ENCODE data around the gene MYO9B. TPM values are rescaled to one million over a fixed set of nuclear protein-coding genes. Genes with fewer than 3 reads are reported as not detected.

The MYO9B gene
- total RNA-seq, 1 experiment from 2014 or later = 74.6 TPM

DNA sequence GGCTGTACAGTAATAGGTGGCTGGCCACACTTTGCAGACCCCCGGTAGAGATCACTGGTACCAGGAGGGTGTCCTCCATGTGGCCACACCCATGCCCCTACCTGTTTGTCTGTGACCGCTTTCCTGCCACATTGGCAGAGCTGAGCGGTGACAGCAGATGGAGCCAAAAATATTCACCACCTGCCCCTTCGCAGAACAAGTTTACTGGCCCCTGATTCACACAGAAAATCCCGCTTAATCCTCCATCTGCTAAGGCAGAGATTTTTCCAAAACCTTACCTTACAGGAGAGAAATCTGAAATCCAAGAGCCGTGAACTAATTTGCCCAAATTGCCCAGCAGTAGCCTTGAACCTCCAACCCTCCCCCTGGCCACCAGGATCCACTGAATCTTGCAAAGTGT lies 52.1 kb downstream of the MYO9B start:
- BruUV-seq (replicated peaks) = no TSS peak
- Histone ChIP-seq H3K79me2 (ENCODE audit: insufficient read depth, low read length) (peaks cover 16% of the 10 kb centered on the region; the same call in 1 of the 2 replicates), H3K4me1 (ENCODE audit: control insufficient read depth in 1 of 2, insufficient read depth in 2 of 2, low read length in 2 of 2) (peaks cover 18 to 27% of the 10 kb centered on the region in 2 experiments), H2AFZ (ENCODE audit: low read depth, low read length, poor library complexity, severe bottlenecking) (no peak overlapping the region), H4K20me1 (ENCODE audit: insufficient read depth) (no peaks in the 10 kb centered on the region), H3K9me3 (ENCODE audit: control insufficient read depth in 1 of 2, insufficient read depth in 1 of 2, low read depth in 1 of 2, low read length in 2 of 2) (no peaks in the 10 kb centered on the region), H3K9me2 (ENCODE audit: insufficient read depth) (no peaks in the 10 kb centered on the region), H3K27ac (ENCODE audit: low read depth, low read length) (no peak overlapping the region), H3K36me3 (ENCODE audit: control insufficient read depth in 1 of 2, insufficient read depth in 2 of 2, low read length in 2 of 2) (peaks cover 0 to 3% of the 10 kb centered on the region in 2 experiments; a peak in 1 of 4 replicates), H3K27me3 (ENCODE audit: insufficient read depth, low read length) (no peaks in the 10 kb centered on the region), H3K4me2 (ENCODE audit: low read length) (no peak overlapping the region), H3K9ac (ENCODE audit: low read length) (no peak overlapping the region), H3K4me3 (replicated peaks in 1 of 2; ENCODE audit: low read depth in 1 of 2, low read length in 2 of 2) (no peak overlapping the region)
- CTCF ChIA-PET = no interaction called here
- DNase-seq (ENCODE audit: low read depth, low spot score) (no peak), ATAC-seq (no peak)
- RAD21 ChIA-PET (ENCODE audit: low non-redundant PET in 1 of 2, low total read pairs in 2 of 2, uncharacterized antibody in 2 of 2, unreplicated experiment in 2 of 2) = no interaction called here
- intact Hi-C loops (cut with micrococcal nuclease) = no loop called here
- no peak for TF ChIP-seq ZFX (IDR thresholded peaks at IDR 0.05)
- POLR2A ChIA-PET = no interaction called here

DNA sequence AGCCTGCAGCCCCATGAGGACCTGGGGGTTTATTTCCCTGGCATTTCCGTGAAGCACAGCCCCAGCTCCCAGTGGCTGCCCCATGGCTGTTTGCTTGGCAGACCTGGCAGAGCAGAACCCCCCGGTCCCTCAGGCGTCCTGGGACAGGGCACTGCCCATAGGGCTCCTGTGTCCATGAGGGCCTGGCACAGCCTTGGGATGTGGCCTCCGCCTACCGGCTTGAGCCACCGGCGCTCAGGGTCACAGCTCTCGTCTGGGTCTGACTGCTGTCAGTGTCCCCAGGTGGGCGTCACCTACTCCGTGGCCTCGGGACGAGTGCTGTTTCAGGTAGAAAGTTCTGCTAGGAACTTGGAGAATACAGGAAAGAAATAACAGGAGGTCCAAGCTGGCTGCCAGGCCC lies 52.8 kb downstream of the MYO9B start:
- DNase-seq (ENCODE audit: low read depth, low spot score) = no peak
- intact Hi-C loops (cut with micrococcal nuclease) = no loop called here
- POLR2A ChIA-PET = no interaction called here
- Histone ChIP-seq H3K9me2 (ENCODE audit: insufficient read depth) (no peaks in the 10 kb centered on the region), H3K9me3 (ENCODE audit: control insufficient read depth in 1 of 2, insufficient read depth in 1 of 2, low read depth in 1 of 2, low read length in 2 of 2) (no peaks in the 10 kb centered on the region), H3K4me1 (ENCODE audit: control insufficient read depth in 1 of 2, insufficient read depth in 2 of 2, low read length in 2 of 2) (peaks cover 18 to 27% of the 10 kb centered on the region in 2 experiments), H4K20me1 (ENCODE audit: insufficient read depth) (no peaks in the 10 kb centered on the region), H3K36me3 (ENCODE audit: control insufficient read depth in 1 of 2, insufficient read depth in 2 of 2, low read length in 2 of 2) (peaks cover 0 to 3% of the 10 kb centered on the region in 2 experiments; a peak in 1 of 4 replicates), H3K79me2 (ENCODE audit: insufficient read depth, low read length) (peaks cover 16% of the 10 kb centered on the region; the same call in 1 of the 2 replicates), H2AFZ (ENCODE audit: low read depth, low read length, poor library complexity, severe bottlenecking) (no peak overlapping the region), H3K4me2 (ENCODE audit: low read length) (no peak overlapping the region), H3K4me3 (replicated peaks in 1 of 2; ENCODE audit: low read depth in 1 of 2, low read length in 2 of 2) (no peak overlapping the region), H3K9ac (ENCODE audit: low read length) (no peak overlapping the region), H3K27me3 (ENCODE audit: insufficient read depth, low read length) (no peaks in the 10 kb centered on the region), H3K27ac (ENCODE audit: low read depth, low read length) (no peak overlapping the region)
- BruUV-seq (replicated peaks) = no TSS peak
- no peak for ATAC-seq
- TF ChIP-seq EZH2phosphoT487 (IDR thresholded peaks at IDR 0.05; ENCODE audit: borderline replicate concordance) (no peak), ZBTB33 (IDR thresholded peaks at IDR 0.05; ENCODE audit: extremely low read depth, insufficient replicate concordance, low read length) (no peak), RAD21 (IDR thresholded peaks at IDR 0.05; ENCODE audit: low read depth) (no peak), ELF1 (IDR thresholded peaks at IDR 0.05; ENCODE audit: borderline replicate concordance, low read depth) (no peak), CTCF (IDR thresholded peaks at IDR 0.05 in 2 of 3, conservative IDR thresholded peaks at IDR 0.05 in 1 of 3; ENCODE audit: borderline replicate concordance in 1 of 3, insufficient read depth in 1 of 3, low read depth in 2 of 3, low read length in 2 of 3) (no peak)
- TF ChIP-seq, protein P1, sequence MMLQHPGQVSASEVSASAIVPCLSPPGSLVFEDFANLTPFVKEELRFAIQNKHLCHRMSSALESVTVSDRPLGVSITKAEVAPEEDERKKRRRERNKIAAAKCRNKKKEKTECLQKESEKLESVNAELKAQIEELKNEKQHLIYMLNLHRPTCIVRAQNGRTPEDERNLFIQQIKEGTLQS (IDR thresholded peaks at IDR 0.05) = no peak
- RAD21 ChIA-PET (ENCODE audit: low non-redundant PET in 1 of 2, low total read pairs in 2 of 2, uncharacterized antibody in 2 of 2, unreplicated experiment in 2 of 2) = no interaction called here
- CTCF ChIA-PET = no interaction called here

Data from HCT116 (cell line).